HG03095 (cell line): ENCODE data around the gene PXN.
"Not testable (repeated sequence)": the region's sequence is repeated elsewhere in the genome, so short reads cannot be mapped to it uniquely, and the experiment has no call there.

Source experiments
- ATAC-seq: cut with Tn5 transposase; IDR thresholded peaks from one replicate; pipeline ENCODE4 v1.9.1; 2021; ENCODE audit warnings: moderate library complexity; ENCODE audit not compliant: unreplicated experiment

Gene PXN

DNA sequence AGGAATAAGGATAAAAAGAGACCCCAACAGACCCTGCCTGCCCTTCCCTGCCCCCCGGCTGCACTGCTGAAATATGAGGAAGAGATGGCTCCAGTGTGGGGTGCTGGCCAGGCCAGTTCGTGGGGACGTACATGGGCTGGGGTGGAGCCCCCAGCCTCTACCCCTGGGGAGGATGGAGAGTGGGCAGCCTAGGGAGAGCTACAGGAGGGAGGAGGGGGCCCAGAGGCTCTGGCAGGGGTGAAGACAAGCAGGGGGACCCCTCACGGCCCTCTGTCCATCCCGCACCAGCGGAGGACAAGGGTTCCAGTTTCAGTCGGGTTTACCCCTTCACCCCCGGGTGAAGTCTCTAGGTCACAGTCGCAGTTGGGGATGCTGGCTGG is 53.6 kb downstream of the PXN start:
- no peak for ATAC-seq

DNA sequence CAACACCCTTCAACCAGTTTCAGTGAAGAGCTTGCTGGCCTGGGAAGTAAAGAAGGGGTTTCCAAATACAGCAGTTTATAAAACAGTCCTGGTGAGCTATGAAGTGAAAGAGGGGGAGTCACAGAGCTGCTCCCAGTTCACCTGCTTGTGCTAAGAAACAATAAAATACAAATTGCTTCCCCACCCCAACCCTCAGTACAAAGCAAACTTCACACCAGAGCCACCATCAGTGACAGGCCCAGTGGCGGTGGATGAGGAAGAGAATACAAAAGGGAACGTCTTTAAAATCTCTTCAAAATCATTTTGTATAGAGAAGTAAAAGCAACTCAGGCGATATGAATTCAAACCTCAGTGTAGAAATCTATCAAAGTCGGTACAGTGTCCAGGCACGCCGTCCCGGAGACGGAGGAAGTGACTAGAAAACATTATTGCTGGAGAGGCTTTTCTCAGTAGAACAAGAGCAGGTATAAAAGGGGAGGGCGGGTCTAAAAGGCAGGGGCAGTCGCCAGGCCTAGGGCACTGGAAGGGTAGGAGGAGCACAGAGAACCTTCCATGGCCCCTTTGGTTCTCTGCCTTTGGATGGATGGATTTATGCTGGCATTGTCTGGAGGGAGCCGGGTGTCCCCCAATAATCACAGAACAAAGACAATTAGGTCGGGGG is 54.2 kb downstream of the PXN start:
- ATAC-seq: no peak

DNA sequence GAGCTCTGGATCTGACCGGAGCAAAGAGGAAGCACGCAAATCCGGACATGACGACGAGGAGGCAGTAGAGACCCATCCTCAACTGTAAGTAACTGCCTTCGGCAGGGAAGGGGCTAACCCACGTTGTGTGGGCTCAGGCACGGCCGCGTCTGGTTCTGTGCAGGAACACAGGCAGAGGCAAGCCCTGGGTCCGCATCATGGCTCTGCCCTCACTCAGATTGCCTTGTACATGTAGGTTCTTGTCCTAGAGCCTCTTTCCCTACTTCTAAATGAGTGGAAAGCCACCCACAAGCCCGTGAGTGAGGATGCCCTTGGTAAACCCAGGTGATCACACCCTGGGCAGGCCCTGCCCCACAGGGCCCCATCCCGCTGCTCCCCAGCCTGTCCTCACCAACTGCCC is 55.7 kb downstream of the PXN start:
- ATAC-seq: no peak

DNA sequence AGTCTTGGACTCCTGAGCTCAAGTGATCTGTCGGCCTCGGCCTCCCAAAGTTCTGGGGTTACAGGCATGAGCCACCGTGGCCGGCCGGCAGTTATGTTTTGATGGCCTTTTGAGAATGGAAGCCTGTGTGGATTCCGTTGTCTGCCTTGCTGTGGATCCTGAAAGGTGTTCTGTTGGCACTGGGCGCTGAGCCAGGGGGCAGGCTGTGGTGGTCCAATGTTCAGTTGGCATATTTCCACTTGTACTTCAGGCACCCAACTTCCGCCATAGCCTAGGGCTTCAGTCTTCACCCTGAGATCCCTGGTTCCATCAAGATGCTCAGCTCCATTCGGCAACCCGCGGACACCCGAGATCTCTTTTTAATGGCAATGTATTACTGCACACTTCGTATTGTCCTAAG is 58.3 kb downstream of the PXN start:
- no peak for ATAC-seq

DNA sequence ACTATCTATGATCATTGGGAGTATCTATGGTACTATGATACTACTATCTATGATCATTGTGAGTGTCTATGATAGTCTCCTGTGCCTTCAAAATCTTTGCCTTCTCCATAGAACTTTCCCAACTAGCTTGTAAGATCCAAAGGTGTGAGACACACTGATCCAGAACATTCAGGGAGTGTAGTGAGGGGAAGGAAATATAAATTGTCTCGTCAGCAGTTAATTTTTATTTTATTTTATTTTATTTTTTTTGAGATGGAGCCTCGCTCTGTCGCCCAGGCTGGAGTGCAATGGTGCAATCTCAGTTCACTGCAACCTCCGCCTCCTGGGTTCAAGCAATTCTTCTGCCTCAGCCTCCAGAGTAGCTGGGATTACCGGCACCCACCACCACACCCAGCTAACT is 58.7 kb downstream of the PXN start:
- ATAC-seq: not testable (repeated sequence)

DNA sequence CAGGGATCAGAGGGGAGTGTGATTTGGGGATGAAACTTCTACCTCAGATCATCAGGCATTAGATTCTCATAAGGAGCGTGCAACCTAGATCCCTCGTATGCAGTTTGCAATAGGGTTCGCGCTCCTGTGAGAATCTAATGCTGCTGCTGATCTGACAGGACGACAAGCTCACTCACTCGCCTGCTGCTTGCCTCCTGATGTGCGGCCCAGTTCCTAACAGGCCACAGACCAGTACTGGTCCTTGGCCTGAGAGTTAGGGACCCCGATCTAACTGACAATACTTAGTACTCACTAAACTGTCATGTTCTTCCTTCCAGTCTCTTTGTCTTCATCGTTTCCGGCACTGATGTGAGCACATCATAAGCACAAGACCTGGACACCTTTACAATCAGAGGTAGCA is 59.3 kb downstream of the PXN start:
- no peak for ATAC-seq

DNA sequence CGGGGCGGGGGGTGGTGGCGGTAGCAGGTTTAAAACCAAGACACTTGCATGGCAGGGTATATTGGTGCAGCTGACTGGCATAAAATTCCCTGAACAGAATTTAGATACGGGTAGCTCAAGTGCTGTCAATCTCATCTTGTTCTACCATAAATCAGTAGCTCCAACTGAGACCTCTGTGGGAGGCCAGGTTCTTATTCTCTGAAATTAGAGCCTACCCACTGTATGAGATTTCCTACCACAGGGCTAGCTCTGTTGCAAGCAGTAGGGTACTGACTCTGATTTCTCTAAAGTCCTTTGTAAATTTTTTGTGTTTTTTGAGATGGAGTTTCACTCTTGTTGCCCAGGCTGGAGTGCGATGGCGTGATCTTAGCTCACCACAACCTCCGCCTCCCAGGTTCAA is 61.4 kb downstream of the PXN start:
- ATAC-seq: no peak

DNA sequence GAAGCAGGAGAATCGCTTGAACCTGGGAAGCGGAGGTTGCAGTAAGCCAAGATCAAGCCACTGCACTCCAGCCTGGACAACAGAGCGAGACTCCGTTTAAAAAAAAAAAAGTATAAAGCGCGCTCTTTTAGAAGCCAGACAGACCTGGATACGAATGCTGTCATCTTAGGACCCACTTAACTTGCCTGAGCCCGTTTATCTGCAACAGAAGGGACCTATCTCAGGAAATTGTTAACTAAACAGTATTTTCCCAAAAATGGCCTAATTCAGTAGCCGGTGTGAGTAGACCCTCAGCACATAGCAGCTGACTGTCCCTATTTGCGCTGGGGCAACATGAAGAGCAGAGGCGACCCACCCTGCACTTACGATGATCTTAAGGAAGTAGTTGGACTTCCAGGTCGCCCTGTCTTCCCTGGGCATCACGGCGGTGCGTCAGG is 65.1 kb downstream of the PXN start:
- ATAC-seq: no peak

DNA sequence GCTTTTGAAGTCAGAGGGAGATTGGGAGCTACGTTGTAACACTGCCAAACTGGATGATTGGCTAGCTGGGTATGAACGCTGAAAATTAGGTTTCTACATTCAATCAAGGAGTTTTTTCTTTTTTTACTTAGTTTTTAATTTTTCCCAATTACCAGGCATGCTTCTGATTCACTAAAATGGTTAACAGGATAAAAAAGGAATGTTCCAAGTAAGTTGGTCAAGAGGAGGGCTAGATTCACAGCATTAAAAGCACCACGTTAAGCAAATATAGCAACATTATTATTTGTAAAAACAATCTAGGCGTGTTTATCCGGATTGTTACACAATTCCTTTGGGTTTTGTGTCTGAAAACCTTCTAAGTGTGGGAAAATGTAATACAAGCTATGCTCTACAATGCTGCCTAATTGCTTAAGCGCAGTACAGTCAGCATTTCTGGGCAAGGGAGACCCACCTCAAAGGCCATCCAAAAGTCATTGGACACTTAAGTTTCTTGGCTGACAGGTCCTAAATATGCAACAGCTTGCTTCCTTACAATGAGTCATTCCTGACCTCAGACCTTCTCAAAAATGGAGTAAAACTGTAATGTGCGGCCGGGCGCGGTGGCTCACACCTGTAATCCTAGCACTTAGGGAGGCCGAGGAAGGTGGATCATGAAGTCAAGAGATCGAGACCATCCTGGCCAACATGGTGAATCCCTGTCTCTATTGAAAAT is 65.8 kb downstream of the PXN start:
- ATAC-seq: no peak

DNA sequence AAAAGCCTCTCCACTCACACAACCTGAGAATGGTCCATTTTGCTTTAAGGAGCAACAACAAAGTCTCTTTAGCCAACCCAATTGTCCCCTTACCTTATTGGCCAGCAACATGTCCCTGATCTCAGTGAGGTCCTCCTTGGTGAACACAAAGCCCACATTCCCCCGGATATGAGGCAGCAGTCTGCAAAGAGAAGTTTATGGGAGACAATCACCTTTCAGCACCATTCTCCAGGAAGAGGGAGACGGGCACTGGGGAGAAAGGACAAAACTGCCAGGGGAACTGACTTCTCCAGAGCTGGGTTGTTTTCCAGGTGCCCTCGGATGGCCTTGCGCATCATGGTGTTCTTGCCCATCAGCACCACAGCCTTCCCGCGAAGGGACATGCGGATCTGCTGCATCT is 66.5 kb downstream of the PXN start:
- no peak for ATAC-seq

DNA sequence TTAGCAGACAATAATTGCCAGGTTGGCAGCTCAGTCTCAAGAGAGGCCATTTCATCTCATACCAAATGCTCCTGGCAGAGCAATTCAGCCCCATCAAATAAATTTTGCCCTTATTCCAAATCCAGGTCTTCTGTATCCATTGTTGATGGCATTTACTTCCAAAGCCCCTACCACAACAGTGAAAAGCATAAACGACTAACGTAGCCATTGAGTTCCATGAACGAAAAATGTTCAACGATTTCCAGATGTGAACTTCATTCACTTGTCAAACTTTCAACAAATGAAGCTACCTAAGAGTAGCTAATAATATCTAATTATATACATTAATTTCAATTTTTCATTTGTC is 68.0 kb downstream of the PXN start:
- no peak for ATAC-seq

DNA sequence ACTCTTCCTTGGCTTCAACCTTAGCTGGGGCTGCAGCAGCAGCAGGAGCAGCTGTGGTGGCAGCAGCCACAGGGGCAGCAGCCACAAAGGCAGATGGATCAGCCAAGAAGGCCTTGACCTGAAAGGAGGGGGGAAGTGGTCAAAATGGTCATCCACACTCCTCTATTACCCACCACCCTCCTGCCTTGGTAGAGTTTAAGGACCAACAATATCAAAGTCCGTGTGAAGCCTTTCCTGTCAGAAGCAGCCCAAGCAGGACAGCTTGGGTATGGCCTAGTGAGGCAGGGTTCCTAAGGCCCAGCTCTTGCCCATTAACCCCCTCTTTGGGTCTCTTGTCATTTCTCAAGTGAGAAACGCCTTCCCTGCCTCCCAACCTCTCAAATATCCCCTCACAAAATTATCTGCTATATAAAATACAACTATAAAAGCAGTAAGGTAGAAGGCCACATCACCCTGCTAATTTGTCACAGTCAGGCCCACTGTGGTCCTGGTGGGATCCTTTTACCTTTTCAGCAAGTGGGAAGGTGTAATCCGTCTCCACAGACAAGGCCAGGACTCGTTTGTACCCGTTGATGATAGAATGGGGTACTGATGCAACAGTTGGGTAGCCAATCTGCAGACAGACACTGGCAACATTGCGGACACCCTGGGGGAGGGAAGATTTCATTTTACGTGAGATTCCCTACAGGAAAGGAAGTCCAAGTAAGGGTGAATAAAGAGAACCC is 68.6 kb downstream of the PXN start:
- ATAC-seq: not testable (repeated sequence)

DNA sequence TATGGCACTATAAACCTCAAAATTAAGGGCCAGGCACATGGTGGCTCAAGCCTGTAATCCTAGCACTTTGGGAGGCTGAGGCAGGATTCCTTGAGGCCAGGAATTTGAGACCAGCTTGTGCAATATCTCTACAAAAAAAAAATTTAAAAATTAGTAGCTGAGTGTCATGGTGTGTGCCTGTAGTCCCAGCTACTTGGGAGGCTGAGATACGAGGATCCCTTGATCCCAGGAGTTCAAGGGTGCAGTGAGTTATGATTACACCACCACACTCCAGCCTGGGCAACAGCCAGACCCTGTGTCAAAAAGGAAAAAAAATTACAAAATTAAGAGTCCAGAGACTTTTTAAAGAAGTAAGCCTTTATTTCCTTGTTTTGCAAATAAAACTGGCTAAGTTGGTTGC is 69.2 kb downstream of the PXN start:
- ATAC-seq: no peak

DNA sequence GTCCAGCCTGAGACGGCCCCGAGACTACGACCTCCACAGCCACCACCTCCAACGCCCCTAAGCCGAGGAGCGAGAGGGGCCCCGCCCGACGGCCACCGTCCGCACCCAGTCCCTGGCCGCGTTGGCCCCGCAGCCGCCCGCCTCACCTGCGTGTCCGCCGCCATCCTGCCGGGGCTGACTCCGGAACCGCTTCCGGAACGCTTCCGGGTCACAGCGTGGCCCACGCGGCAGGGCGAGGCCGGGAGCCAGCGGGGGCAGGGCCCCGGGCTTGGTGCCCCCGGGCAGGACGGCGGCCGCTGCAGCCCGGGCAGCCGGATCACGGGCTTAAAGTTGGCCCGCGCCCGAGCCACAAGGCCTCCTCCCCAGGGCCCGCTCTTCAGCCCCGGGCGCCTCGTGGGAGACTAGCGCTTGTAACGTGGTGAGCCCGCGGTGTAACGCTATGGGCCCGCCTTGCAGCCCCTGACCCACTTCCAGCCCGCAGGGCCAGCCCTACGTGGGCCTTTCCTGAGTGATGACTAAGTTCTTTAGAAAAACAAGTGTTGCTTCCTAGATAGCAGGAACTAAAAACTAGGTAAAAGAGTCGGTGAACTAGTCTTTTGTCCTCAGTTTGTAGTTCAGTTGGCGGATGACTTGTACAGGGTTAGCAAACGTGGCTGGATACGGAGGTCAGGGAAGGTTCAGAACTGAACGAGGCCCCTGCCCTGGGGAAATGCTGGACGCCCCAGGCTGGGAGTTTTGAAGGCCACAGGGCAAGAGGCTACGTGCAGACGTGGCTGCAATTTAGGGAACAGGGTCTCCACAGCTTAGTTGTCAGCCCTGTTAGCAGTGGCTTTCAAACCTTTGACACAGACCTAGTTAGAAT is 70.8 kb downstream of the PXN start, which contains the start of gene GCN1:
Gene GCN1, minus strand, starts transcription at position 182 of the 862 bp plus-strand sequence. Its CDS starts 18 bp downstream, at position 164.
- peak; percentile 76 for ATAC-seq

DNA sequence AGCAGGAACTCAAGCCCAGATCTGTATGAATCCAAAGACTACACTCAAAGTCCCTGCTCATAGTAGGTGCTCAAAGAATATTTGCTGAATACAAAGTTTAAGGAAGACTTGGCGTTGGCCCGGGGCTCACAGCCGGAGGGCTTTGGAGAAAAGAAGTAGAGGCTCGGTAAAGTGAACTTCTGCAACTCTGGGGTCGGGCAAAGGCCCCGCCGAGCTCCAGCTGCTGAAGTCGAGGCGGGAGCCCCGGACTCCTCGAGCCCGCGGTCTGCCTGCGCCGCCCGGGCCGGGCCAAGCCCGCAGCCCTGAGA is 71.3 kb downstream of the PXN start:
- no peak for ATAC-seq

DNA sequence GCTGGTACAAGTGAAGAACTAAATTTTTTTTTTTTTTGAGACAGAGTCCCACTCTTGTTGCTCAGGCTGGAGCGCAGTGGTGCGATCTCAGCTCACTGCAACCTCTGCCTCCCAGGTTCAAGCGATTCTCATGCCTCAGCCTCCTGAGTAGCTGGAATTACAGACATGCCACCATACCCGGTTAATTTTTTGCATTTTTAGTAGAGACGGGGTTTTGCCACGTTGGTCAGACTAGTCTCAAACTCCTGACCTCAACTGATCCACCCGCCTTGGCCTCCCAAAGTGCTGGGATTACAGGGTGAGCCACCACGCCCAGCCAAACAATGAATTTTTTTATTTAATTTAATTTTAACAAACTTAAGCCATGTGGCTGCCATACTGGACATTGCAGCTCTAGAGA is 72.2 kb downstream of the PXN start:
- not testable (repeated sequence) for ATAC-seq

DNA sequence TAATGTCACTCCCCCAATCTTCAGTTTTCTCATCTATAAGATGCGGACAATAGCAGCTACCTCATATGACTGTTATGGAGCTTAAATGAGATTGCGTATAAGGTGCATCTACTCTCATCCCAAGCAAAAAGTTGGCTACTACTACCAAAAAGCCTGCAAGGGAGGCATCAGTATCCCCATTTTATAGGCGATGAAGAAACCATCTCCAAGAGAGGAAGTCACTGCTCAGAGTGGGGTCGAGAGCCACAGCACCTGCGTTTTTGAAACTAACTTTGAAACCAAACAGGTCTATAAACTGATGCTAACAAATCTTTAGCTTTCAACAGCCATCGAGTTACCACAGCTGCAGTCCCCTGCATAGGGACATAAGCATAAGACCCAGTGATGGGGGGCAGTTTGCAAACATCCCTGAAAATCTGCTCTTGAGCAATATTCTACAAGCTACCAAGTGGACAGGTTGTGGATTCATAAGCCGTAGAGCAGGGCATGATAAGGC is 74.5 kb downstream of the PXN start:
- ATAC-seq: no peak

DNA sequence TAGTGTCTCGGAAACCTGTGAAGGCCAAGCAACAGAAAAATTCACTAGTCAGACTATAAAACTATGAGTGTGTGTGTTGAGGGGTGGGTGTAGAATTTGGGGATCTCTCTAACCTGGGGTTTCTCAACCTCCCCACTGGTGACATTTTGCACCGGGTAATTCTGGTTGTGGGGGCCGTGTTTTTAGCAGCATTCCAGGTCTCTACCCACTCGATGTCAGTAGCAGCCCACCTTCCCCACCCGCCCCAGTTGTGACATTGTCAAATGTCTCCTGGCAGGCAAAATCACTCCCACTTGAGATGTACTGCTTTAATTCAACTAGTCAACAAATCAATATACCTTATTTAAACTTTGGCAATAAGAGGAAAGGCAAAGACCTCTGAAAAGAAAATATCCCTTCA is 75.1 kb downstream of the PXN start:
- no peak for ATAC-seq

DNA sequence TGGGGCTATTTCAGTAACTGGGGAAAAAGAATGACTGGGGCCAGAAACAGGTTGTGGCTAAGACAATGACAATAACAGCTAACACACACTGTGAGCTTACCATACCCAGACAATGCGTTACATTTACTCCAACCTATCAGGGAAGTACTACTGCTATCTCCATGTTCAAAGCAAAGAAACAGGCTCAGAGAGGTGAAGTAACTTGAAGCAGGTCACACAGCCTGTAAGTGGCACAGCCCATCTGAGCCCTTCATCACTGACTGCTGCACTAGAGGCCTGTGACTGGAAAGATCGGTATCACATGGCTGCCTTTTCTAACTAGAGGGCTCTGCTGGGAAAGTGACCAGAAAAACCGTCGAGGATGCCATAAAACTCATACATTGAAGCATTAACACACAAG is 78.9 kb downstream of the PXN start:
- no peak for ATAC-seq

DNA sequence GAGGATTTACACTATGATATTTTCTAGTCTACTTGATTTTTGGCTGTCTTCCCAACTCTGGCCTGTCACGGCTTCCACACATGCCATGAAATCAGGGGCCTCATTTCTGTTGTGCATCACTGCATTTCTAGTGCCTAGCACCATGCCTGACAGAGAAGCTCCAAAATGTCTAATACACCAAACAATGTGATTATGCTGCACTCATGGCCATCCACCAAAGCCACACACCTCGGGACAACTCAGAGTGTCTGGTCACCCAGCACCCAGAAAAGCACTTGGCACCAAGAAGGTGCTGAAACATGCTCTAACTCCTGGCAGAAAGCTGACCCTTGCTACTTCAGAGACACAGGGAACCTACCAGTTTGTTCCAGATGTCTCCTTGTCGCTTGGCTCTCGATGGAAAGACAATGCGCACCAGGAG is 82.3 kb downstream of the PXN start:
- ATAC-seq: no peak

DNA sequence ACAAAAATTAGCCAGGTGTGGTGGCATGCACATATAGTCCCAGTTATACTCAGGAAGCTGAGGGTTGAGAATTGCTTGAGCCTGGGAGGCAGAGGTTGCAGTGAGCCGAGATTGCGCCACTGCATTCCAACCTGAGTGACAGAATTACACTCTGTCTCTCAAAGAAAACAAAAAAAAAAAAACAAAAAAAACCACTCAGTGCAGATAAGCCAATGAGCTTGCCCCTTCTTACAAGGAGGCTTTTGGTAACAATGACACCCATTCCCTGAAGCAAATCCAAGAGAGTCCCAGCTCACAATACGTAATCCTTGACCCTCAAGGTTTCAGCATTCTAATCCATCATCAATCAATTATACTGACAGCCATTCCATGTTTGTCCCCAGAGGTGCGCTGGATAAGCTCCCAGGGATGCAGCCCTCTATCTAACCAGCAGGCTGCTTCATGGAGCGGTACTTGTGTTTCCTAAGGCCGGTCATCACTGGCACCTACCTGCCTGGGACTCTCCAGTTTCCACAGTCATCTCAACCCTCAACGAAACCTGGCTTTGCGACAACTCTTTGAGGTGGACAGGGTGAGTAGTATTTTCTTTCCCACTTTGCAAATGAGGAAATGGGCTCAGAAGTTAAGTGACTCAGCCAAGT is 83.4 kb downstream of the PXN start:
- ATAC-seq: no peak
